Measurements from ENCODE around the gene RFX3.

Gene RFX3

GRCh38 chr9:3541206-3541605 is 15.4 kb upstream of the RFX3 start:
- H3K9ac ChIP-seq (ENCODE audit: low read depth, low read length) = no peak overlapping the region
- no peaks in the 10 kb centered on the region for H3K27me3 ChIP-seq (ENCODE audit: insufficient read depth, low read length, poor library complexity)
- TF ChIP-seq EZH2 (IDR thresholded peaks at IDR 0.05; ENCODE audit: borderline replicate concordance, low read depth, low read length, severe bottlenecking) (no peak), CTCF (IDR thresholded peaks at IDR 0.05; ENCODE audit: borderline replicate concordance, extremely low read depth, low read length, poor library complexity, severe bottlenecking) (no peak)
- H4K20me1 ChIP-seq (ENCODE audit: insufficient read depth, low read length) = no peaks in the 10 kb centered on the region
- no peak overlapping the region for H2AFZ ChIP-seq (ENCODE audit: low read depth, low read length)
- no peak overlapping the region for H3K4me3 ChIP-seq (ENCODE audit: low read depth in 1 of 2, low read length in 2 of 2)
- ATAC-seq (ENCODE audit: insufficient read depth, low read depth) (no peak), DNase-seq (no peak)
- H3K4me1 ChIP-seq (ENCODE audit: insufficient read depth, low read length) = no peaks in the 10 kb centered on the region
- H3K9me3 ChIP-seq (ENCODE audit: insufficient read depth, low read length, severe bottlenecking) = no peaks in the 10 kb centered on the region
- H3K27ac ChIP-seq (ENCODE audit: low read length) = no peak overlapping the region
- H3K4me2 ChIP-seq (ENCODE audit: insufficient read depth, low read length) = no peak overlapping the region
- no peaks in the 10 kb centered on the region for H3K79me2 ChIP-seq (ENCODE audit: insufficient read depth, low read length)
- no peaks in the 10 kb centered on the region for H3K36me3 ChIP-seq (ENCODE audit: insufficient read depth, low read length)

- no peaks in the 10 kb centered on the region for H3K9me3 ChIP-seq (ENCODE audit: insufficient read depth, low read length, severe bottlenecking)
- TF ChIP-seq CTCF (IDR thresholded peaks at IDR 0.05; ENCODE audit: borderline replicate concordance, extremely low read depth, low read length, poor library complexity, severe bottlenecking) (no peak), EZH2 (IDR thresholded peaks at IDR 0.05; ENCODE audit: borderline replicate concordance, low read depth, low read length, severe bottlenecking) (no peak)
- no peaks in the 10 kb centered on the region for H3K4me1 ChIP-seq (ENCODE audit: insufficient read depth, low read length)
- no peak overlapping the region for H3K4me2 ChIP-seq (ENCODE audit: insufficient read depth, low read length)
- H3K36me3 ChIP-seq (ENCODE audit: insufficient read depth, low read length) = no peaks in the 10 kb centered on the region
- DNase-seq (no peak), ATAC-seq (ENCODE audit: insufficient read depth, low read depth) (no peak)
- no peak overlapping the region for H3K27ac ChIP-seq (ENCODE audit: low read length)
- H4K20me1 ChIP-seq (ENCODE audit: insufficient read depth, low read length) = no peaks in the 10 kb centered on the region
- H3K4me3 ChIP-seq (ENCODE audit: low read depth in 1 of 2, low read length in 2 of 2) = no peak overlapping the region
- 0 out of 2 replicates have a peak, but pooled peaks cover 2% of the 10 kb centered on the region for H3K79me2 ChIP-seq (ENCODE audit: insufficient read depth, low read length)
- no peaks in the 10 kb centered on the region for H3K27me3 ChIP-seq (ENCODE audit: insufficient read depth, low read length, poor library complexity)
- H2AFZ ChIP-seq (ENCODE audit: low read depth, low read length) = no peak overlapping the region
- no peak overlapping the region for H3K9ac ChIP-seq (ENCODE audit: low read depth, low read length)
These were observed 9.0 kb upstream of the RFX3 start for GRCh38 chr9:3534614-3535404.

GRCh38 chr9:3532158-3532557 is 6.4 kb upstream of the RFX3 start:
- DNase-seq = no peak
- H3K4me1 ChIP-seq (ENCODE audit: insufficient read depth, low read length) = peaks cover 20% of the 10 kb centered on the region

More at GRCh38 chr9:3532158-3532557, 6.4 kb upstream of the RFX3 start:
- Histone ChIP-seq H3K9me3 (ENCODE audit: insufficient read depth, low read length, severe bottlenecking) (no peaks in the 10 kb centered on the region), H4K20me1 (ENCODE audit: insufficient read depth, low read length) (no peaks in the 10 kb centered on the region), H2AFZ (ENCODE audit: low read depth, low read length) (no peak overlapping the region), H3K27me3 (ENCODE audit: insufficient read depth, low read length, poor library complexity) (no peaks in the 10 kb centered on the region), H3K9ac (ENCODE audit: low read depth, low read length) (no peak overlapping the region), H3K79me2 (ENCODE audit: insufficient read depth, low read length) (peaks cover 22% of the 10 kb centered on the region), H3K4me3 (ENCODE audit: low read depth in 1 of 2, low read length in 2 of 2) (no peak overlapping the region), H3K36me3 (ENCODE audit: insufficient read depth, low read length) (0 out of 2 replicates have a peak, but pooled peaks cover 2% of the 10 kb centered on the region), H3K4me2 (ENCODE audit: insufficient read depth, low read length) (no peak overlapping the region), H3K27ac (ENCODE audit: low read length) (no peak overlapping the region)
- no peak for TF ChIP-seq EZH2 (IDR thresholded peaks at IDR 0.05; ENCODE audit: borderline replicate concordance, low read depth, low read length, severe bottlenecking)
- TF ChIP-seq CTCF (IDR thresholded peaks at IDR 0.05; ENCODE audit: borderline replicate concordance, extremely low read depth, low read length, poor library complexity, severe bottlenecking) = no peak
- ATAC-seq (ENCODE audit: insufficient read depth, low read depth) = no peak
